Endodermal cell (in vitro differentiated cells): ENCODE results near the gene LOXL1. TPM values are rescaled to one million over a fixed set of nuclear protein-coding genes. Genes with fewer than 3 reads are reported as not detected.

ENCODE experiments used
- DNase-seq: peaks from one replicate; pipeline ENCODE4 v3.0.0-alpha.2; 2017
- H3K27ac ChIP-seq: 2 replicates; pipeline ENCODE4 v1.5.1; 2013; ENCODE audit warnings: mild to moderate bottlenecking, low read depth, low read length, moderate library complexity
- H3K27me3 ChIP-seq: 2 replicates; pipeline ENCODE4 v1.6.1; 2013; ENCODE audit warnings: mild to moderate bottlenecking, low read length, moderate library complexity; ENCODE audit not compliant: insufficient read depth, control insufficient read depth, poor library complexity, severe bottlenecking
- H3K36me3 ChIP-seq: 2 replicates; pipeline ENCODE4 v1.7.0; 2013; ENCODE audit warnings: mild to moderate bottlenecking, low read length, moderate library complexity; ENCODE audit not compliant: control insufficient read depth, insufficient read depth
- H3K4me1 ChIP-seq: one replicate; pipeline ENCODE4 v1.7.0; 2013; ENCODE audit warnings: low read length; ENCODE audit not compliant: control insufficient read depth, insufficient read depth
- H3K4me3 ChIP-seq: 2 replicates; pipeline ENCODE4 v1.5.1; 2013; ENCODE audit warnings: mild to moderate bottlenecking, low read length, moderate library complexity
- H3K9ac ChIP-seq: 2 replicates; pipeline ENCODE4 v1.6.1; 2013; ENCODE audit warnings: mild to moderate bottlenecking, low read length, moderate library complexity; ENCODE audit not compliant: poor library complexity, severe bottlenecking; ENCODE audit errors: extremely low read depth
- H3K9me3 ChIP-seq: 2 replicates; pipeline ENCODE4 v1.6.1; 2013; ENCODE audit warnings: mild to moderate bottlenecking, low read length, moderate library complexity; ENCODE audit not compliant: control insufficient read depth
- H3K27ac Mint-ChIP-seq: 2 replicates; pipeline ENCODE4 v1.8.0; 2020; ENCODE audit warnings: mixed read lengths
- H3K27me3 Mint-ChIP-seq: 2 replicates; pipeline ENCODE4 v1.8.0; 2021; ENCODE audit warnings: mild to moderate bottlenecking, mixed read lengths; ENCODE audit not compliant: insufficient read depth
- H3K36me3 Mint-ChIP-seq: 2 replicates; pipeline ENCODE4 v1.8.0; 2020; ENCODE audit warnings: low read depth, mixed read lengths
- H3K4me1 Mint-ChIP-seq: 2 replicates; pipeline ENCODE4 v1.8.0; 2020; ENCODE audit warnings: mixed read lengths
- H3K4me3 Mint-ChIP-seq: 2 replicates; pipeline ENCODE4 v1.8.0; 2020; ENCODE audit warnings: mild to moderate bottlenecking, moderate library complexity, mixed read lengths
- H3K9me3 Mint-ChIP-seq: 2 replicates; pipeline ENCODE4 v1.8.0; 2020; ENCODE audit warnings: mild to moderate bottlenecking, mixed read lengths
- WGBS, 2 experiments: methylation state at CpG; one replicate each; pipeline versions ENCODE4 v1.1.5 to v1.1.7; 2013; ENCODE audit warnings: missing lambda C conversion rate in 2 of 2, mixed read lengths in 1 of 2; ENCODE audit not compliant: insufficient coverage in 1 of 2, insufficient read length in 1 of 2; 5-methylcytosine and 5-hydroxymethylcytosine counted together
- total RNA-seq, 2 donors: library from RNA; stranded (reverse); fragmentation: NEBNext Ultra II Directional in 1 of 2; extraction: Animal tissue kit (Norgen Biotek cat#: 25700) in 1 of 2; gene quantifications; 2 replicates in 1 of 2; 3 replicates in 1 of 2; pipeline ENCODE4 v1.2.1, GENCODE V29; 2021
- TF ChIP-seq, protein P1 (sequence below): fragments of 200-600 bp; sonication (generic); conservative IDR thresholded peaks from 2 replicates; pipeline ENCODE4 v1.5.0; 2021; ENCODE audit warnings: antibody characterized with exemption, mild to moderate bottlenecking

LOXL1 gene
- total RNA-seq, 2 donors from 2014 or later, result 21.3 to 31.8 TPM

DNA sequence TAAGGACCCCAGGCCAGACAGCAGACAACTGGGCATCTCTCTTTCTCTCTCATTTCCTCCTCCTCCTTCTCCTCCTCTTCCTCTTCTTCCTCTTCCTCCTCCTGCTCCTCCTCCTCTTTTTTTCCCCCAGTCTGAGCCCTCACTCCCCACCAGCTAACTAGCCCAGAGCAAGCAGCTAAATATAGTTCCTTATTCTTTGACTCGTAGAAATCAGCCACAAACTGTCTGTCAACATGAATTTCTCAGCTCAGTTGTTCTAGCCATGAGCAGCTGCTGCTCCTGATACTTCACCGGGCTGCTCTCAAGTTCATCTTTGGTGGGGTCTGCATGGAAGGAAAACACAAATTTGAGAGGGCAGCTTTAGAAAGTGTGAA, 19.2 kb upstream of the LOXL1 start:
- H3K27me3 ChIP-seq, result peaks cover 8% of the 10 kb centered on the region
- Mint-ChIP-seq H3K27ac (no peak overlapping the region), H3K36me3 (peaks cover 2% of the 10 kb centered on the region), H3K9me3 (no peaks in the 10 kb centered on the region), H3K27me3 (peaks cover 12% of the 10 kb centered on the region), H3K4me3 (no peak overlapping the region), H3K4me1 (peaks cover 13% of the 10 kb centered on the region)
- no peak overlapping the region for H3K27ac ChIP-seq
- DNase-seq, result no peak
- peaks cover 4% of the 10 kb centered on the region for H3K4me1 ChIP-seq
- no peaks in the 10 kb centered on the region for H3K9me3 ChIP-seq
- H3K4me3 ChIP-seq, result no peak overlapping the region
- TF ChIP-seq, protein P1, sequence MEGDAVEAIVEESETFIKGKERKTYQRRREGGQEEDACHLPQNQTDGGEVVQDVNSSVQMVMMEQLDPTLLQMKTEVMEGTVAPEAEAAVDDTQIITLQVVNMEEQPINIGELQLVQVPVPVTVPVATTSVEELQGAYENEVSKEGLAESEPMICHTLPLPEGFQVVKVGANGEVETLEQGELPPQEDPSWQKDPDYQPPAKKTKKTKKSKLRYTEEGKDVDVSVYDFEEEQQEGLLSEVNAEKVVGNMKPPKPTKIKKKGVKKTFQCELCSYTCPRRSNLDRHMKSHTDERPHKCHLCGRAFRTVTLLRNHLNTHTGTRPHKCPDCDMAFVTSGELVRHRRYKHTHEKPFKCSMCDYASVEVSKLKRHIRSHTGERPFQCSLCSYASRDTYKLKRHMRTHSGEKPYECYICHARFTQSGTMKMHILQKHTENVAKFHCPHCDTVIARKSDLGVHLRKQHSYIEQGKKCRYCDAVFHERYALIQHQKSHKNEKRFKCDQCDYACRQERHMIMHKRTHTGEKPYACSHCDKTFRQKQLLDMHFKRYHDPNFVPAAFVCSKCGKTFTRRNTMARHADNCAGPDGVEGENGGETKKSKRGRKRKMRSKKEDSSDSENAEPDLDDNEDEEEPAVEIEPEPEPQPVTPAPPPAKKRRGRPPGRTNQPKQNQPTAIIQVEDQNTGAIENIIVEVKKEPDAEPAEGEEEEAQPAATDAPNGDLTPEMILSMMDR, result no peak
- H3K9ac ChIP-seq, result no peak overlapping the region
- no peaks in the 10 kb centered on the region for H3K36me3 ChIP-seq
- WGBS, 2 experiments, result 91 to 92% methylated on average over 2 of the region's 2 CpGs

DNA sequence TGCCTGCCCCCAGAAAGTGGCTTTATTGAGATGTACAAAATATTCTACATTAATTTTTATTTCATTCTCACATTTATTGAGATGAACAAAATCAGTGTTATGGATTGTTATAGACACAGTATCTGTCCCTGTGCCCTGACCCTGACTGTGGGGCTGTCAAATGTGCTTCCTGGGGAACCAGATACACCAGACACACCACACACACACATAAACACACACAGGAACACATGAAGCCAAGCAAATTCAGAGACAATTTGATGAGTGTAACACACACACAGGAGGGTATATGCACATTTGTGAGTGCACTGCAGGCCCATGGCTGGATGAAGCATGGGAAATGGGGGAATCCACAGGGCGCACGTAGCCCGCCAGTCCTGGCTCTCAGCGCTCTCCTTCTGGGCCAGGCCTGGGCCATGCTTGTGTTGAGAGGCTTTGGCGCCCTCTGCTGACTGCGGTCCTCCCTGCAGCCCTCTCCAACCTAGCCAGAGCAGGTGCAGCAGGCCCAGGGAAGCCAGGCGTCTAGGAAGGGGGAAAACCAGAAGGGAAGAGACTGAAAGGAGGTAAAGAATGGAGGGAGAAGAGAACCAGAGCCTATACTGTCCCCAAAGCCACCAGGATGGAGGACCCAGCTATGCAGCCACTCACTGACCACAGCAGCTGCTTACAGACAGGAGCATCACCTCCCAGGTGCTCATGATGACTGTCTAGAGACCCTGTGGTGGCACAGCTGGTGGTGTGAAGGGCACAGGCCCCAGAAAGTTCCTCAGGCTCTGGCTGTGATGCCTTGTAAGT, 18.0 kb upstream of the LOXL1 start:
- 22% methylated on average over 7 of the region's 7 CpGs; no CpG with 5 or more reads in 1 of the 2 experiments for WGBS, 2 experiments

DNA sequence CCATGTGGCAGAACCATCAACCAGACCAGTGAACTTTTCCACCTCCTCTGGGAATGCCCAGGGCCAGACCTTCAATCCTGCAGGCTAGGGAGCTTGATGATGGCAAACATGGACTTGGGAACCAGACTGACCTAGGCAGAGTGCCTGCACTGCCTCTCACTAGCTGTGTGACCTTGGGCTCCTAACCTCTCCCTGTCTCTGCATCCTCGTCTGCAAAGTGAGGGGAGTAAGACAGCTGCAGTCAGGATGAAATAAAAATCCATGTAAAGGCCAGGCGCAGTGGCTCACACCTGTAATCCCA, 17.5 kb upstream of the LOXL1 start:
- Mint-ChIP-seq H3K4me3 (no peak overlapping the region), H3K4me1 (no peaks in the 10 kb centered on the region), H3K36me3 (peaks cover 2% of the 10 kb centered on the region), H3K27ac (no peak overlapping the region), H3K27me3 (peaks cover 12% of the 10 kb centered on the region), H3K9me3 (no peaks in the 10 kb centered on the region)
- Histone ChIP-seq H3K9me3 (no peaks in the 10 kb centered on the region), H3K27me3 (peaks cover 8% of the 10 kb centered on the region), H3K4me3 (no peak overlapping the region), H3K27ac (no peak overlapping the region), H3K9ac (no peak overlapping the region), H3K36me3 (no peaks in the 10 kb centered on the region), H3K4me1 (no peaks in the 10 kb centered on the region)
- TF ChIP-seq, protein P1, result no peak
- WGBS, 2 experiments, result 83 to 90% methylated on average over 2 of the region's 2 CpGs
- DNase-seq, result no peak

More for the DNA sequence above, 18.0 kb upstream of the LOXL1 start:
- Mint-ChIP-seq H3K27ac (no peak overlapping the region), H3K4me1 (peaks cover 4% of the 10 kb centered on the region), H3K9me3 (no peaks in the 10 kb centered on the region), H3K27me3 (peaks cover 12% of the 10 kb centered on the region), H3K4me3 (no peak overlapping the region), H3K36me3 (peaks cover 2% of the 10 kb centered on the region)
- Histone ChIP-seq H3K36me3 (no peaks in the 10 kb centered on the region), H3K27ac (no peak overlapping the region), H3K9me3 (no peaks in the 10 kb centered on the region), H3K4me3 (no peak overlapping the region), H3K4me1 (peaks cover under 1% of the 10 kb centered on the region), H3K9ac (no peak overlapping the region), H3K27me3 (peaks cover 8% of the 10 kb centered on the region)
- TF ChIP-seq, protein P1, result peak; percentile 95
- DNase-seq, result peak; percentile 97
